ENCODE measurements around the gene BDH1.
"Not testable (repeated sequence)": the region's sequence is repeated elsewhere in the genome, so short reads cannot be mapped to it uniquely, and the experiment has no call there.

GRCh38 chr3:197602351-197602750 is 46.6 kb upstream of the BDH1 start:
- not testable (repeated sequence) for TF ChIP-seq RARB, ZNF8 (CRISPR knock-in tag; IDR thresholded peaks at IDR 0.05)
